HepG2 (cell line): ENCODE data around the gene ADAMTS2. TPM values are rescaled to one million over a fixed set of nuclear protein-coding genes. Genes with fewer than 3 reads are reported as not detected.

Experiments
- ATAC-seq: fragments of 200-7000 bp; cut with Tn5 transposase; 3 replicates; pipeline ENCODE4 v1.9.1; 2020; ENCODE audit warnings: mild to moderate bottlenecking, moderate library complexity
- BruUV-seq: library from RNA; stranded (reverse); fragments of 400-500 nt; replicated peaks from 2 replicates; lab custom pipeline; 2021; lab: Mats Ljungman, UMichigan
- CTCF ChIA-PET: fragments of 300-600 bp; formaldehyde crosslinking; extraction: SDS; loops from one replicate; lab custom pipeline; 2021; ENCODE audit warnings: low total read pairs, inconsistent platforms, low intra/inter-chr PET ratio; lab: Yijun Ruan, JAX
- POLR2A ChIA-PET: fragments of 350-600 bp; sonication (Branson Sonifier 250); formaldehyde crosslinking; loops from one replicate; lab custom pipeline; 2020; ENCODE audit warnings: antibody characterized with exemption, inconsistent platforms; lab: Yijun Ruan, JAX
- DNase-seq: peaks from one replicate; pipeline ENCODE4 v3.0.0-alpha.2; 2015; ENCODE audit warnings: low spot score
- FAIRE-seq: peaks from 3 replicates; lab custom pipeline; 2011; peaks lifted over from hg19 to GRCh38; lab: Jason Lieb, UNC
- H2AFZ ChIP-seq: one replicate; pipeline ENCODE4 v1.6.1; 2011; ENCODE audit warnings: low read length, inconsistent platforms
- H3K27ac ChIP-seq: fragments of 300-600 bp; 3 replicates; pipeline ENCODE4 v1.8.0; 2011; ENCODE audit warnings: mixed run types, mild to moderate bottlenecking, mixed read lengths, low read length, inconsistent platforms; ENCODE audit not compliant: insufficient read depth; ENCODE audit errors: extremely low read length
- H3K27me3 ChIP-seq, 2 experiments: fragments of 200-600 bp in 1 of 2; 2 replicates in 1 of 2; 3 replicates in 1 of 2; pipeline versions ENCODE4 v1.6.0 to v1.8.0; 2011; ENCODE audit warnings: low read length in 2 of 2, mild to moderate bottlenecking in 2 of 2, moderate library complexity in 2 of 2, inconsistent platforms in 1 of 2; ENCODE audit not compliant: insufficient read depth in 2 of 2, control insufficient read depth in 1 of 2
- H3K36me3 ChIP-seq, 2 experiments: fragments of 200-600 bp in 1 of 2; replicated peaks in 1 of 2; 2 replicates in 1 of 2; 3 replicates in 1 of 2; pipeline versions ENCODE4 v1.5.1 to v1.8.0; 2011; ENCODE audit warnings: low read length in 2 of 2, inconsistent platforms in 1 of 2; ENCODE audit not compliant: insufficient read depth in 2 of 2, control insufficient read depth in 1 of 2
- H3K4me1 ChIP-seq: 2 replicates; pipeline ENCODE4 v1.5.1; 2012; ENCODE audit warnings: low read length, inconsistent platforms; ENCODE audit not compliant: insufficient read depth
- H3K4me2 ChIP-seq: 2 replicates; pipeline ENCODE4 v1.6.0; 2011; ENCODE audit warnings: low read depth, low read length, inconsistent platforms
- H3K4me3 ChIP-seq, 3 experiments: fragments of 200-600 bp in 1 of 3; sonication (generic), shearing (Covaris generic) in 1 of 3; replicated peaks in 1 of 3; 2 replicates each; pipeline ENCODE4 v1.5.1; 2011 to 2016; ENCODE audit warnings: low read length in 3 of 3, inconsistent platforms in 2 of 3, low read depth in 2 of 3, mild to moderate bottlenecking in 2 of 3, control low read depth in 1 of 3, mixed read lengths in 1 of 3; ENCODE audit not compliant: insufficient read depth in 1 of 3
- H3K79me2 ChIP-seq: one replicate; pipeline ENCODE4 v1.6.1; 2011; ENCODE audit warnings: low read length, inconsistent platforms; ENCODE audit not compliant: insufficient read depth
- H3K9ac ChIP-seq: 2 replicates; pipeline ENCODE4 v1.6.0; 2011; ENCODE audit warnings: mild to moderate bottlenecking, low read depth, low read length, inconsistent platforms; ENCODE audit not compliant: insufficient read depth
- H3K9me3 ChIP-seq: 2 replicates; pipeline ENCODE4 v1.5.1; 2012; ENCODE audit warnings: mild to moderate bottlenecking, low read length
- H4K20me1 ChIP-seq: 2 replicates; pipeline ENCODE4 v1.6.0; 2011; ENCODE audit warnings: inconsistent platforms, mild to moderate bottlenecking, low read length, moderate library complexity; ENCODE audit not compliant: insufficient read depth
- YY1 ChIP-seq: IDR thresholded peaks from 2 replicates; pipeline ENCODE4 v1.6.1; 2011; ENCODE audit warnings: low read length, low read depth, moderate library complexity, mild to moderate bottlenecking; ENCODE audit not compliant: insufficient read depth, insufficient replicate concordance
- ZNF296 ChIP-seq: sonication (generic); formaldehyde crosslinking; conservative IDR thresholded peaks from 2 replicates; pipeline ENCODE4 v1.5.0; 2020; ENCODE audit warnings: mild to moderate bottlenecking, missing genetic modification reagents
- ZNF639 ChIP-seq: conservative IDR thresholded peaks from 2 replicates; pipeline ENCODE4 v1.6.1; 2018; ENCODE audit warnings: missing genetic modification reagents
- WGBS: methylation state at CpG from one replicate; pipeline ENCODE4 v1.1.6; 2017; ENCODE audit warnings: low lambda C conversion rate; 5-methylcytosine and 5-hydroxymethylcytosine counted together
- in situ Hi-C: cut with HindIII; loops from 2 replicates; pipeline ENCODE4 v1.10.0; 2017; ENCODE audit warnings: low pct_unique_long_range_greater_than_20kb; ENCODE audit not compliant: extremely low pct_ligation_motif_present
- intact Hi-C: fragments of 100-400 bp; cut with micrococcal nuclease; formaldehyde crosslinking; loops from one replicate; pipeline ENCODE4 v1.10.0; 2022; ENCODE audit not compliant: unreplicated experiment
- polyA plus RNA-seq, 8 experiments: library from polyadenylated mRNA; depleted of rRNA in 3 of 8; stranded (reverse) in 7 of 8; unstranded in 1 of 8; fragments of >200 nt; fragmentation: Illumina TruSeq in 4 of 8; extraction: Trizol in 4 of 8; gene quantifications; 2 replicates each; pipeline versions ENCODE4 v1.2.1 to v1.2.3, GENCODE V29; 2011 to 2016; ENCODE audit warnings: low read depth in 4 of 8, missing spikeins in 1 of 8, mixed read lengths in 1 of 8; ENCODE audit not compliant: insufficient read depth in 1 of 8
- total RNA-seq, 5 experiments: library from RNA; depleted of rRNA; stranded (reverse); fragments of >200 nt; fragmentation: Illumina TruSeq; extraction: Trizol; gene quantifications; 2 replicates each; pipeline ENCODE4 v1.2.3, GENCODE V29; 2016; ENCODE audit warnings: low read depth in 1 of 5
- TF ChIP-seq, protein P1 (sequence below): IDR thresholded peaks from 2 replicates; pipeline ENCODE4 v1.4.0; 2020; ENCODE audit warnings: mild to moderate bottlenecking, missing genetic modification reagents

The ADAMTS2 gene
- total and polyA plus RNA-seq, 2 of the 13 experiments (the other 11 are each of a cell fraction or from before 2014, with no cell fraction given), result 0.24 to 3.5 TPM

DNA sequence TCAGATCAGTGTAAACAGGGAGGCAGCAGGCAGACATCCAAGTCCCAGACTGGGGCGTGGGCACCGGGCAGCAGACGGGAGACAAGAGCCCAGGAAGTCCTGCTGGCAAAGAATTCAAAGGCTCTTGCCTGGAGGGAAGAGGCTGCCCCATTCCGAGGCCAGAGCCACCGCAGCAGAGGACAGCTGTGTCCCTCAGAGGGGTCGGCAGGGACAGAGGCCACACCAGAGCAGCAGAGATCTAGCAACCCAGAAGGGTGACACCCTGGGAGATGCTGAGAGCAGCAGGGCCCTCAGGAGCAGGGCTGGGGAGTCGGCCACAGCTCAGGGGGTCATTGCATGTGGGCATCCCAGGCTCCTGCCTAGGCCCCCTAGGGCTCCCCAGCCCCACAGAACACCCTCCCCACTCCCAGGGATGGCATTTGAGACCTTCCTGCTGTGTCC lies 29.1 kb downstream of the ADAMTS2 start (continued):
- TF ChIP-seq, protein P1, sequence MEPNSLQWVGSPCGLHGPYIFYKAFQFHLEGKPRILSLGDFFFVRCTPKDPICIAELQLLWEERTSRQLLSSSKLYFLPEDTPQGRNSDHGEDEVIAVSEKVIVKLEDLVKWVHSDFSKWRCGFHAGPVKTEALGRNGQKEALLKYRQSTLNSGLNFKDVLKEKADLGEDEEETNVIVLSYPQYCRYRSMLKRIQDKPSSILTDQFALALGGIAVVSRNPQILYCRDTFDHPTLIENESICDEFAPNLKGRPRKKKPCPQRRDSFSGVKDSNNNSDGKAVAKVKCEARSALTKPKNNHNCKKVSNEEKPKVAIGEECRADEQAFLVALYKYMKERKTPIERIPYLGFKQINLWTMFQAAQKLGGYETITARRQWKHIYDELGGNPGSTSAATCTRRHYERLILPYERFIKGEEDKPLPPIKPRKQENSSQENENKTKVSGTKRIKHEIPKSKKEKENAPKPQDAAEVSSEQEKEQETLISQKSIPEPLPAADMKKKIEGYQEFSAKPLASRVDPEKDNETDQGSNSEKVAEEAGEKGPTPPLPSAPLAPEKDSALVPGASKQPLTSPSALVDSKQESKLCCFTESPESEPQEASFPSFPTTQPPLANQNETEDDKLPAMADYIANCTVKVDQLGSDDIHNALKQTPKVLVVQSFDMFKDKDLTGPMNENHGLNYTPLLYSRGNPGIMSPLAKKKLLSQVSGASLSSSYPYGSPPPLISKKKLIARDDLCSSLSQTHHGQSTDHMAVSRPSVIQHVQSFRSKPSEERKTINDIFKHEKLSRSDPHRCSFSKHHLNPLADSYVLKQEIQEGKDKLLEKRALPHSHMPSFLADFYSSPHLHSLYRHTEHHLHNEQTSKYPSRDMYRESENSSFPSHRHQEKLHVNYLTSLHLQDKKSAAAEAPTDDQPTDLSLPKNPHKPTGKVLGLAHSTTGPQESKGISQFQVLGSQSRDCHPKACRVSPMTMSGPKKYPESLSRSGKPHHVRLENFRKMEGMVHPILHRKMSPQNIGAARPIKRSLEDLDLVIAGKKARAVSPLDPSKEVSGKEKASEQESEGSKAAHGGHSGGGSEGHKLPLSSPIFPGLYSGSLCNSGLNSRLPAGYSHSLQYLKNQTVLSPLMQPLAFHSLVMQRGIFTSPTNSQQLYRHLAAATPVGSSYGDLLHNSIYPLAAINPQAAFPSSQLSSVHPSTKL (CRISPR knock-in tag), result no peak
- no peak for TF ChIP-seq YY1

- Histone ChIP-seq H3K9me3 (no peaks in the 10 kb centered on the region), H3K36me3 (no peaks in the 10 kb centered on the region), H3K79me2 (no peaks in the 10 kb centered on the region), H3K9ac (no peak overlapping the region), H4K20me1 (no peaks in the 10 kb centered on the region), H3K4me3 (no peak overlapping the region), H3K27ac (no peak overlapping the region), H2AFZ (no peak overlapping the region), H3K27me3 (peaks cover 0 to 3% of the 10 kb centered on the region in 2 experiments; a peak in 3 of 5 replicates), H3K4me2 (no peak overlapping the region), H3K4me1 (no peaks in the 10 kb centered on the region)
- WGBS, result 69% methylated on average over 10 of the region's 16 CpGs
- CTCF ChIA-PET, result no interaction called here
- DNase-seq, result no peak
- intact Hi-C loops (no loop called here), in situ Hi-C loops (no loop called here)
- BruUV-seq, result no TSS peak
- FAIRE-seq, result no peak
- TF ChIP-seq ZNF296 (CRISPR knock-in tag), result no peak
- TF ChIP-seq ZNF639 (CRISPR knock-in tag), result no peak
- no peak for ATAC-seq
- POLR2A ChIA-PET, result no interaction called here
Observed at GRCh38 chr5:179315356-179315890, 29.8 kb downstream of the ADAMTS2 start.
